HG03066 (cell line): ENCODE measurements around the gene NHERF1.

Experiments used
- ATAC-seq: cut with Tn5 transposase; IDR thresholded peaks from one replicate; pipeline ENCODE4 v1.9.1; 2021; ENCODE audit warnings: low read depth; ENCODE audit not compliant: unreplicated experiment

NHERF1 gene

GRCh38 chr17:74766413-74766812 is 18.0 kb downstream of the NHERF1 start:
- ATAC-seq = no peak

GRCh38 chr17:74767111-74767516 is 18.7 kb downstream of the NHERF1 start:
- ATAC-seq = no peak

DNA sequence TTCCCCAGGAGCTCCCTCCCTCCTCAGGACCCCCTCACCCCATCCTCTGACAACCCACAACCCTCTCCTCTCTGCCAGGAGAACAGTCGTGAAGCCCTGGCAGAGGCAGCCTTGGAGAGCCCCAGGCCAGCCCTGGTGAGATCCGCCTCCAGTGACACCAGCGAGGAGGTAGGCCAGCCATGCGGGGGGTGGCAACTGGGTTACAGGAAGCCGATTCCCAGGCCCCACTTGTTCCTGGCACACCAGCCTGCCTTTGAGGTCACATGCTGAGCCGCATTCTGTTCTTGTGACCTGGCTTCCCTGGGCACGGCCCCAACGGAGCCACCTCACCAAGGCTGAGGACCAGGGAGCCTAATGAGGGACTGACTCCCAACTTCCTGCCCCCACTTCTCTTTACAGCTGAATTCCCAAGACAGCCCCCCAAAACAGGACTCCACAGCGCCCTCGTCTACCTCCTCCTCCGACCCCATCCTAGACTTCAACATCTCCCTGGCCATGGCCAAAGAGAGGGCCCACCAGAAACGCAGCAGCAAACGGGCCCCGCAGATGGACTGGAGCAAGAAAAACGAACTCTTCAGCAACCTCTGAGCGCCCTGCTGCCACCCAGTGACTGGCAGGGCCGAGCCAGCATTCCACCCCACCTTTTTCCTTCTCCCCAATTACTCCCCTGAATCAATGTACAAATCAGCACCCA is 19.8 kb downstream of the NHERF1 start:
- no peak for ATAC-seq

DNA sequence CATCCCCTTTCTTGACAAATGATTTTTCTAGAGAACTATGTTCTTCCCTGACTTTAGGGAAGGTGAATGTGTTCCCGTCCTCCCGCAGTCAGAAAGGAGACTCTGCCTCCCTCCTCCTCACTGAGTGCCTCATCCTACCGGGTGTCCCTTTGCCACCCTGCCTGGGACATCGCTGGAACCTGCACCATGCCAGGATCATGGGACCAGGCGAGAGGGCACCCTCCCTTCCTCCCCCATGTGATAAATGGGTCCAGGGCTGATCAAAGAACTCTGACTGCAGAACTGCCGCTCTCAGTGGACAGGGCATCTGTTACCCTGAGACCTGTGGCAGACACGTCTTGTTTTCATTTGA is 20.3 kb downstream of the NHERF1 start:
- no peak for ATAC-seq

DNA sequence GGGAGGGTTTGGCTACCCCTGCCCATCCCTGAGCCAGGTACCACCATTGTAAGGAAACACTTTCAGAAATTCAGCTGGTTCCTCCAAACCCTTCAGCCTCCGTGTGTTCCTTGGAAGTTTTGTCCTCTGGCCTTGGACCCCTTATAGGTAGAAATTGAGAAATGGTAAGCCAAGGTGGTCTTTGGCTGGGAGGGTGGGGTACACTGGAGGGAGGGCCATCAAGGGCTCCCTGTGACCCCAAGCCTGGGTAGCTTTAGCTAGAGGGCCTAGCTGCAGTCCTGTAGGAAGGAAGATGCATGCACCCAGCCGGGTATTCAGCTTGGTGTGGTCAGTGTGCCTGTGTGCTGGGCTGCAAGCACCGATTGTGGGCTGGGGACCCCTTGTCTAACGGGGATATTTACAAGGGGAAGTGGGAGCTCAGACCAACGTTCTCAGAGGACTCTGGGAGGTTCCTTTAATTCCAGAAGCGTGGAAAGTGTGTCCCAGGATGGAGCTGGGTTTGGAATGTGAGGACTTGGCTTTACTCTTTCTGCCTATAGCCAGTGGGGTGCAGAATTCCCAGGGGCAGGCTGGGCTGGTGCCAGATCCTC is 20.9 kb downstream of the NHERF1 start:
- ATAC-seq = no peak

DNA sequence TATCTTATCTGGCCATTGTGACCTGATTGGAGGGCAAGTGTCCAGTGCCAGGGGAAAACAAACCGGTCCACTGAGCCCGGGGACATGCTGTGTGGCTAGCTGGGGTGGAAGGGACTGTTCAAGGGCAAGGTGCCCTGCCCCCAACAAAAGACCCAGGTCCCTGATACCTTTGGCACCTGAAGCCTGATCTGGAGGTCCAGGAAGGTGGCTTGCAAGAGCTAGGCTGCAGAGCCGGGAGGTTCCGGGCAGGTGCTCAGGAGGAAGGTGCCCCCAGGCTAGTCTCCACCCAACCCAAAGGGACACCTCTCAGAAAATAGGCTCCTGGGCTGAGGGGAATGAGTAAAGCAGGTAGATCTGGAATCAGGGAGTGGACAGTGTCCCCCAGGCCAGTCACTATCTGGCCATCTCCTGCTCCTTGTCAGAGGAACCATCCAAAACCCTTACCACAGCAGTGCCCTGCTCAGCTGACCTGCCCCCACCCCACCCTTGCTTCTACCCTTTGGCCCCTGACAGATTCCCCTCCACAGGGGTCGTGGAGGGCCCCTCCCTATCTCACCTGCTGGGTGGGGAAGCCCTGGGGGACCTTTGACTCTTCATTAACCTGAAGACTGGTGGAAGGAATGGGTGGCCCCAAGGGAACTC is 21.5 kb downstream of the NHERF1 start:
- no peak for ATAC-seq

GRCh38 chr17:74770498-74771318 is 22.3 kb downstream of the NHERF1 start:
- ATAC-seq = no peak

DNA sequence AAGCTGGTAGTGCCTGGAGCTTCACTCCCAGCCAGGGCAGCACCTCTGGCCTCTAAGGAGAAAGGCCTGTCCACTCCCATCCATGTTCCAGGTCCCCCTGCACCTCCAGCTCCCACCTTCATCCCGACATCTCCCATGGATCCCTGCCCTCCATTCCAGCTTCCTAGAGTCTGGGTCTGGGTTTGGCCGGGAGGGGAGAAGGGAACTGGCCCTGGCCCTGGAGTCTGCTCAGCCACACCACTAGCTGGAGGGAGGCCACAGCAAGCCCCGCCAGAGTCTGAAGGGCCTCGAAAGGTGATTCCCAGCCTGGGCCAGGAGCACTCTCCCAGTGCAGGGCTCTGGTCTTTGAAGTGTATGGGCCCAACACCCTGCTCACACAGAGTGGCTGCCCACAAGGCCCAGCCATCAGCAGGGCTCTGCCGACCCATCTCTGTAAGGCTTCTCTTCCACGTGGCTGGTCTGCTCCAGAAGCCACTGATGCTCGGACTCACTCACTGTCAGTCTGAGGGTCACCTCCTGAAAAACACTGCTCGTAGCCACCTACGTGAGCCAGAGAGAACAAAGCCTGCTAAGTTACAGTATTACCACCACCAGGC is 23.0 kb downstream of the NHERF1 start:
- ATAC-seq = no peak

- no peak for ATAC-seq
Observed at GRCh38 chr17:74772053-74772452, 23.6 kb downstream of the NHERF1 start.

- no peak for ATAC-seq
Observed at GRCh38 chr17:74773414-74773813, 25.0 kb downstream of the NHERF1 start.

DNA sequence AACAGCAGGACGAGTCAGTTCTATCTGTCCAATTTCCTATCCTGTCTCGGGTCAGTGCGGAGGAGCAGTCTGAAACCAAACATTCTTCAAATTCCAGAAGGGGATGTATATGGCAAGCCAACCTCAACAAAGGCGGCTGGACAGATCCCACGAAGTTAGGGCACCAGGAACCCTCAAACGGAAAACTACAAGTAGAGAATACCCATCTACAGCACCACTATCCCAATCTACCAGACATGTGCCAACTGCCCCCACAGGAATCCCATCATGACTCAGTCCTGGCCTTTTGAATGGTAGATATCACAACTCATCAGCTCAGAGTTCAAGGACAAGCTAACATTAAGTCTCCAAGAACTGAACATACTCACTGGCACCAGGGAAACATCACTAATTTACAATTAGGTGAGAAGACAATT is 25.5 kb downstream of the NHERF1 start:
- no peak for ATAC-seq

- no peak for ATAC-seq
Observed at GRCh38 chr17:74775409-74776043, 27.1 kb downstream of the NHERF1 start.

GRCh38 chr17:74776044-74776962 is 27.9 kb downstream of the NHERF1 start, which contains the start of gene NAT9:
NAT9 (minus strand) TSS chr17:74776345; CDS start chr17:74775698, 647 bp downstream.
- ATAC-seq = peak; percentile 61

- ATAC-seq = no peak
Observed at GRCh38 chr17:74776990-74777389, 28.6 kb downstream of the NHERF1 start.

DNA sequence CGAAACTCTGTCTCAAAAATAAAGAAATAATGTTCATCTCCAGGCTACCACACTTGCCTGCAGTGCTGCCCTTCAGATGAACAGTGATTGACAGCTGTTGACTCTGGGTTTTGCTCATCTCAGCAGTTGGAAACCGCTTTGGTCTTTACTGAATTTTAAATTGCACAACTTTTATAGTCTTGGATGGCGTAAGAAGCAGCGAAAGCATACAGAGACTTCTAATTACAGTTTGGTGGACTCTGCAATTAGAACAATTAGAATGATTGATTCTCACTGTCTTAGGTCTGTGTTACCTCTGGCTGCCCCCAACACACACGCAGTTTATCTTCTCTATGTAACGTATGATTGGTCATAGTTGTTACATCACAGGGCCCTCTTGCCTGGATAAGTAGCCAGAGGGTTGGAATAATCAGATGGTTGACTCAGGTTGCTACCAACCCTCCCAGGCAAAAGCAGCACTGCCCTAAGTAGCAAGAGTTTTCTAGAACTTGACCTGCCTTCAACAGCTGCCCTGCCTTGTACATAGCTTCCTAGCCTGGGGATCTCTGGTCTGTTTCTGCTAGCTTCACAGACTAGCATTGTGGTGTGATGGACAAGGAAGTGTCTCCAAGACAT is 29.6 kb downstream of the NHERF1 start:
- ATAC-seq = no peak

GRCh38 chr17:74778960-74779359 is 30.5 kb downstream of the NHERF1 start:
- ATAC-seq = no peak

DNA sequence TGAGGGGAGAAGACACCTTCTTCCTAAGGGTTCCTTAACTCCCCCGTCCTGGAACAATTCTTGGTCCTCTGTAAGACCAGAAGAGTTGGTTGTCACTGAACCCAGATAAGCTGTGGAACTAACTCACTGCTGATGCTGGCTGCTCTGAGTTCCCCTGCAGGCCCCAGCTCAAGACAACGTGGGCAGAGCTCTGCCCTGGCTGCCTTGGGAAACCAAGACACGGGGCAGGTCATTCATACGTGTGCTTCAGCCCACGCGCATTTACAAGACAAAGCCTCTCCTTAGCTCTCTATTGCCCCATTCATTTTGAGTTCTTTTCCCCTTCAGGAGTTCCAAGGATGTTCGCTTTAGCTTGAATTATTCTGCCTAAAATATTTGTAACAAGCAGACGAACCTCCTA is 31.1 kb downstream of the NHERF1 start:
- ATAC-seq = no peak

DNA sequence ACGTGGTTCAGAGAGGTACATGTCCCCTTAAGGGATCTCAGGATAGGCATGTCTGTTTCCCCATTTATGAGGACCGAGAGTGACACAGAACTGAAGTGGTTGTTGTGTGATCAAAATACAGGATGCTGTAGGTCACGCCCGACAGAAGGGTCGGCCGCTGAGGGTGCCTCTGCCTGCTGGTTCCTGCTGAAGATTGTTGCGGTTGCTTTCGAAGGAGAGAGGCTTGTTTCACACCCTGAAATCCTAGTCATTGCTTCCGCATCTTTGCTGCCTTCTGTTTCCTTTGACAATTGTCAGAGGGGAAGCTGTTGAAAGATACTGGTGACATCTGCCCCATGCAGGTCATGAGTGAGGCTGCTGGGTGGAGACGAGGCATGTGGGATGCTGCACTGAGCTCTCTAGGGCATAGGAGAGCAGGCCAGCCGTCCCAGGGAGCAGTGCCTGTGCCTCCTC is 31.5 kb downstream of the NHERF1 start:
- ATAC-seq = peak; percentile 58
